ENCODE results near the gene CYP3A7.
"Not testable (repeated sequence)": the region's sequence is repeated elsewhere in the genome, so short reads cannot be mapped to it uniquely, and the experiment has no call there.

The CYP3A7 gene

GRCh38 chr7:99685871-99686608 lies 49.0 kb downstream of the CYP3A7 start:
- H2AFZ ChIP-seq (ENCODE audit: low read depth); H3K4me3 ChIP-seq (IDR thresholded peaks at IDR 0.05; ENCODE audit: insufficient read depth, low read depth, low read length); H3K36me3 ChIP-seq (ENCODE audit: insufficient read depth); H3K4me2 ChIP-seq; H3K4me1 ChIP-seq (ENCODE audit: low read depth, poor library complexity, severe bottlenecking); H3K27ac ChIP-seq; H3K27me3 ChIP-seq (ENCODE audit: insufficient read depth, low read depth); H3K79me2 ChIP-seq (ENCODE audit: insufficient read depth, low read depth); H3K9ac ChIP-seq; H4K20me1 ChIP-seq (ENCODE audit: insufficient read depth): not testable (repeated sequence)

- no peak overlapping the region for H3K4me3 ChIP-seq (IDR thresholded peaks at IDR 0.05; ENCODE audit: insufficient read depth, low read depth, low read length)
- H3K27ac ChIP-seq: no peak overlapping the region
- no peaks in the 10 kb centered on the region for H3K4me1 ChIP-seq (ENCODE audit: low read depth, poor library complexity, severe bottlenecking)
- H3K36me3 ChIP-seq (ENCODE audit: insufficient read depth): no peaks in the 10 kb centered on the region
- no peak for TF ChIP-seq CTCF (conservative IDR thresholded peaks at IDR 0.05; ENCODE audit: low read depth, low read length)
- H3K9ac ChIP-seq: no peak overlapping the region
- no peak overlapping the region for H2AFZ ChIP-seq (ENCODE audit: low read depth)
- H3K4me2 ChIP-seq: no peak overlapping the region
- no peaks in the 10 kb centered on the region for H3K27me3 ChIP-seq (ENCODE audit: insufficient read depth, low read depth)
- no peaks in the 10 kb centered on the region for H4K20me1 ChIP-seq (ENCODE audit: insufficient read depth)
- no peaks in the 10 kb centered on the region for H3K79me2 ChIP-seq (ENCODE audit: insufficient read depth, low read depth)
These were observed 49.8 kb downstream of the CYP3A7 start for GRCh38 chr7:99685129-99685758.

GRCh38 chr7:99679400-99680191 lies 55.4 kb downstream of the CYP3A7 start, which contains the start of gene CYP3A5:
Gene CYP3A5 (minus strand): TSS chr7:99679996. CDS start chr7:99679896, 100 bp downstream.
- Histone ChIP-seq H3K27ac (no peak within 1 kb of the TSS), H3K9ac (no peak within 1 kb of the TSS), H3K79me2 (ENCODE audit: insufficient read depth, low read depth) (no peaks in the 10 kb centered on the region), H4K20me1 (ENCODE audit: insufficient read depth) (no peaks in the 10 kb centered on the region), H3K4me3 (IDR thresholded peaks at IDR 0.05; ENCODE audit: insufficient read depth, low read depth, low read length) (no peak within 1 kb of the TSS), H2AFZ (ENCODE audit: low read depth) (no peak within 1 kb of the TSS), H3K36me3 (ENCODE audit: insufficient read depth) (no peaks in the 10 kb centered on the region), H3K27me3 (ENCODE audit: insufficient read depth, low read depth) (no peaks in the 10 kb centered on the region), H3K4me1 (ENCODE audit: low read depth, poor library complexity, severe bottlenecking) (no peaks in the 10 kb centered on the region), H3K4me2 (no peak within 1 kb of the TSS)
- no peak for TF ChIP-seq CTCF (conservative IDR thresholded peaks at IDR 0.05; ENCODE audit: low read depth, low read length)

- Histone ChIP-seq H3K4me3 (IDR thresholded peaks at IDR 0.05; ENCODE audit: insufficient read depth, low read depth, low read length) (no peak overlapping the region), H3K79me2 (ENCODE audit: insufficient read depth, low read depth) (no peaks in the 10 kb centered on the region), H3K36me3 (ENCODE audit: insufficient read depth) (no peaks in the 10 kb centered on the region), H4K20me1 (ENCODE audit: insufficient read depth) (no peaks in the 10 kb centered on the region), H2AFZ (ENCODE audit: low read depth) (no peak overlapping the region), H3K27ac (no peak overlapping the region), H3K27me3 (ENCODE audit: insufficient read depth, low read depth) (no peaks in the 10 kb centered on the region), H3K4me1 (ENCODE audit: low read depth, poor library complexity, severe bottlenecking) (no peaks in the 10 kb centered on the region), H3K9ac (no peak overlapping the region), H3K4me2 (no peak overlapping the region)
- TF ChIP-seq CTCF (conservative IDR thresholded peaks at IDR 0.05; ENCODE audit: low read depth, low read length): no peak
These were observed 56.0 kb downstream of the CYP3A7 start for GRCh38 chr7:99679032-99679399.
